Activated naive CD8-positive, alpha-beta T cell (primary cell): ENCODE measurements around the gene DAGLA.

Experiments used
- H3K27ac Mint-ChIP-seq: one replicate; pipeline ENCODE4 v1.8.0; 2021; ENCODE audit warnings: mixed read lengths
- H3K27me3 Mint-ChIP-seq: one replicate; pipeline ENCODE4 v1.8.0; 2021; ENCODE audit warnings: mixed read lengths
- H3K36me3 Mint-ChIP-seq: one replicate; pipeline ENCODE4 v1.8.0; 2021; ENCODE audit warnings: mixed read lengths
- H3K4me1 Mint-ChIP-seq: one replicate; pipeline ENCODE4 v1.8.0; 2021; ENCODE audit warnings: low read depth, mixed read lengths
- H3K4me3 Mint-ChIP-seq: one replicate; pipeline ENCODE4 v1.8.0; 2021; ENCODE audit warnings: mild to moderate bottlenecking, mixed read lengths
- H3K9me3 Mint-ChIP-seq: one replicate; pipeline ENCODE4 v1.8.0; 2021; ENCODE audit warnings: low read depth, mixed read lengths

DAGLA gene

GRCh38 chr11:61707574-61707973 is 27.4 kb downstream of the DAGLA start:
- Mint-ChIP-seq H3K4me3 (no peak overlapping the region), H3K4me1 (no peaks in the 10 kb centered on the region)

DNA sequence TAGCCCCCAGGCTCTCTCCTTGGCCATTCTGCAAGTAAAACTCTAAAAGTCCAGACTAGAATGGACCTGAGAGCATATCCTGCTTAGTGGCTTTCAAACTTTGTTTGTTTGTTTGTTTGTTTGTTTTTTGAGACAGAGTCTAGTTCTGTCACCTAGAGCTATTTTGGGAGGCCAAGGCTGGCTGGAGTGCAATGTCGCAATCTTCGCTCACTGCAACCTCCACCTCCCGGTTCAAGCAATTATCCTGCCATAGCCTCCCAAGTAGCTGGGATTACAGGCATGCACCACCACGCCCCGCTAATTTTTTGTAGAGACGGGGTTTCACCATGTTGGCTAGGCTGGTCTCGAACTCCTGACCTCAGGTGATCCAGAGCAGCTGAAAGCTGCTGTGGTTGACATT is 28.9 kb downstream of the DAGLA start:
- no peaks in the 10 kb centered on the region for H3K36me3 Mint-ChIP-seq
- no peak overlapping the region for H3K4me3 Mint-ChIP-seq
- H3K27me3 Mint-ChIP-seq: no peaks in the 10 kb centered on the region
- no peaks in the 10 kb centered on the region for H3K4me1 Mint-ChIP-seq
- no peaks in the 10 kb centered on the region for H3K9me3 Mint-ChIP-seq
- H3K27ac Mint-ChIP-seq: no peak overlapping the region

More at GRCh38 chr11:61707574-61707973, 27.4 kb downstream of the DAGLA start:
- Mint-ChIP-seq H3K36me3 (no peaks in the 10 kb centered on the region), H3K27ac (no peak overlapping the region), H3K27me3 (no peaks in the 10 kb centered on the region), H3K9me3 (no peaks in the 10 kb centered on the region)

DNA sequence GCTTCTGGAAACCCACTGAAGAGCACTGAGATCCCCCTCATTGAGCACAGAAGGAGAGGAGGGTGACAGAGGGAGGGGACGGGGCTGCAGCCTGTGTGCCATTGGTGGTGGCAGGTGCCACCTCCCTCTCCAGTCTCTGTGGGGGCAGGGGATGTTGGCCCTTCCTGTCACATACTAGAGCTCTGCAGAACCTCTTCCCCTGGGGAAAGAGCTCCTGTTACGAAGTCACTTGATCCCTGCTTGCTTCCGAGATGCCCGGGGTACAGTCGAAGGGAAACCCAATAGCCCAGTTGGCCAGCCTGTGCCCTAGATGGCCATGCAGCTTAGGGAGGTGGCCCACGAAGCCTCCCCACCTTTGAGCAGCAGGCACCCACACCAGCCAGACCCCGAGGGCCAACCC is 29.4 kb downstream of the DAGLA start:
- H3K9me3 Mint-ChIP-seq: no peaks in the 10 kb centered on the region
- H3K27me3 Mint-ChIP-seq: no peaks in the 10 kb centered on the region
- no peak overlapping the region for H3K4me3 Mint-ChIP-seq
- H3K36me3 Mint-ChIP-seq: no peaks in the 10 kb centered on the region
- no peak overlapping the region for H3K27ac Mint-ChIP-seq
- H3K4me1 Mint-ChIP-seq: no peaks in the 10 kb centered on the region

- Mint-ChIP-seq H3K4me1 (no peaks in the 10 kb centered on the region), H3K27ac (no peak overlapping the region), H3K9me3 (no peaks in the 10 kb centered on the region), H3K36me3 (no peaks in the 10 kb centered on the region), H3K27me3 (no peaks in the 10 kb centered on the region), H3K4me3 (no peak overlapping the region)
Measured at GRCh38 chr11:61710019-61710418, 29.8 kb downstream of the DAGLA start.

- H3K36me3 Mint-ChIP-seq: no peaks in the 10 kb centered on the region
- H3K9me3 Mint-ChIP-seq: no peaks in the 10 kb centered on the region
- H3K27me3 Mint-ChIP-seq: no peaks in the 10 kb centered on the region
- no peak overlapping the region for H3K4me3 Mint-ChIP-seq
- no peaks in the 10 kb centered on the region for H3K4me1 Mint-ChIP-seq
- H3K27ac Mint-ChIP-seq: no peak overlapping the region
Measured at GRCh38 chr11:61711037-61711436, 30.8 kb downstream of the DAGLA start.

DNA sequence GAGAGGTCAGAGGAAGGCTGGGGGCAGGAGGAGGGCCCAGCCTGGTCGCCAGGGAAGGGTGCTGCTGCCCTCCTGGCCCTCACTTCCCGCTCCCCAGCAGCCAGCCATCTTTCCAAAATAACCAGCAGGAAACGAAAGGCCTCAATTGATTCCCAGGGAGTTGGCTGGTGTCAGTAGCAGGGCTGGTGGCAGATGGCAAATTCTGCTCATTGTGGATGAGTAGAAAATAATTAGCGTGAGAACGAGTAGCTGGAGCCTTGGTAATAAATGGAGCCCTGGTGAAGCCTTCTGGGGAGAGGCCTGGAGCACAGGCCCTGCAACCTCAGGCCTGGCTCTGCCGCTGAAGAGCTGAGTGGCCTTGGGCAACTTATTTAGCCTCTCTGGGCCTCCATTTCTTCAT is 31.3 kb downstream of the DAGLA start:
- H3K4me1 Mint-ChIP-seq: no peaks in the 10 kb centered on the region
- no peaks in the 10 kb centered on the region for H3K36me3 Mint-ChIP-seq
- no peaks in the 10 kb centered on the region for H3K27me3 Mint-ChIP-seq
- no peaks in the 10 kb centered on the region for H3K9me3 Mint-ChIP-seq
- H3K27ac Mint-ChIP-seq: no peak overlapping the region
- no peak overlapping the region for H3K4me3 Mint-ChIP-seq

- Mint-ChIP-seq H3K4me3 (no peak overlapping the region), H3K36me3 (no peaks in the 10 kb centered on the region), H3K27ac (no peak overlapping the region), H3K27me3 (no peaks in the 10 kb centered on the region), H3K4me1 (no peaks in the 10 kb centered on the region), H3K9me3 (no peaks in the 10 kb centered on the region)
Measured at GRCh38 chr11:61712314-61712713, 32.1 kb downstream of the DAGLA start.

DNA sequence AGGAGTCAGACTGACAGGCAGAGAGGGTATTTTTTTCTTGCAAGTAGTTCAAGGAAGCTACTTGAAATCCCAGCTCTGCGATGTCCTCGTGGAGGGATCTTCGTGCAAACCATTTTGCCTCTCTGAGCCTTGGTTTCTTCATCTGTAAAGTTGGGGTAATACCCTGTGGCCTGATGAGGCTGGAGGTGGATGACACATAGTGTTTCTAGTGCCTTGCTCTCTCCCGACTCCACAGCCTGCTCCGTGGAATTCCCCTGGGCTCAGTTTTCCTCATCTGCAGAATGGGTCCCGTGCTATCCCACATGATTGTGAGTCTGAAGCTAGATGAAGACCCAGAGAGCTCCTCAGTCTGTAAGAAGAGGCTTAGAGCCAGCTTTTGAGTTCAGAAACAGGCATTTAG is 32.7 kb downstream of the DAGLA start:
- H3K27ac Mint-ChIP-seq: no peak overlapping the region
- no peak overlapping the region for H3K4me3 Mint-ChIP-seq
- H3K36me3 Mint-ChIP-seq: no peaks in the 10 kb centered on the region
- H3K4me1 Mint-ChIP-seq: no peaks in the 10 kb centered on the region
- H3K9me3 Mint-ChIP-seq: no peaks in the 10 kb centered on the region
- H3K27me3 Mint-ChIP-seq: no peaks in the 10 kb centered on the region

DNA sequence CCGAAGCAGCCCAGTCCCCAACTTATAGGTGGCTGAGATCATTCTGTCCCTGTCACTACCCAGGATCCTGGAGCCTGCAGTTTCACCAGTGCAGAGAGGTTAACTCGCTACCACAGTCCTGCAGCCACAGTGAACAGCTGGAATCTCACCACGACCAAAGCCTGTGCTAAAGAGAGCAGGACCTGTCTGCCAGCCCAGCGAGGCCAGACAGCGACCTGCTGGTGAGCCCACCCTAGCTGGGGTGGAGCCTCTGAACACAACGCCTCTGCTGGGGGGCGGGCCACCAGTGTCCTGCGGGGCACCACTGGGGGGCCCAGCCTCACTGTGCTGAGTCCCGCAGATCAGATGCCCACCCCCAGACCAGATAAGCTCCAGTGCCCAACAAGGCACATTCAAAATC is 33.3 kb downstream of the DAGLA start:
- no peaks in the 10 kb centered on the region for H3K27me3 Mint-ChIP-seq
- no peaks in the 10 kb centered on the region for H3K9me3 Mint-ChIP-seq
- H3K4me3 Mint-ChIP-seq: no peak overlapping the region
- no peaks in the 10 kb centered on the region for H3K4me1 Mint-ChIP-seq
- H3K36me3 Mint-ChIP-seq: no peaks in the 10 kb centered on the region
- no peak overlapping the region for H3K27ac Mint-ChIP-seq

GRCh38 chr11:61713906-61714305 is 33.7 kb downstream of the DAGLA start:
- no peak overlapping the region for H3K27ac Mint-ChIP-seq
- H3K36me3 Mint-ChIP-seq: no peaks in the 10 kb centered on the region
- no peaks in the 10 kb centered on the region for H3K27me3 Mint-ChIP-seq
- no peaks in the 10 kb centered on the region for H3K4me1 Mint-ChIP-seq
- no peaks in the 10 kb centered on the region for H3K9me3 Mint-ChIP-seq
- no peak overlapping the region for H3K4me3 Mint-ChIP-seq

DNA sequence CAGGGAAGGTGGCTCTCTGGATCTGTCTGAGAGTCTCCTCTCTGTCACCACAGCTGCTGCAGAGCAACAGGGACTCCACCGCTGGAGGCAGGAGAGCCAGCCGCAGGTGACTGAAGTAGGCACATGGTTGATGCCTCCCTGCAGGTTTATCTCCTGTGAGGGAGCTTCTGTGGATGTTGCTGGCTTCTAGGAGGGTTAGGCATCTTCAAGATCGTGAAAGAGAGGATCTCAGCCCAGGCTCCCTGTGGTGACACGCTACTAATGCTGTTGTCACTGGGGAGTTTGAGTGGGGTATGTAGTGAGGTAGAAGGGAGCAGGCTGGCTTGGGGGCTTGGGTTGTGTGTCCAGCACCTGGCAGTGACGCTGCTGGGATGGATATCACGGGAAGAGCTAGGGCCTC is 34.1 kb downstream of the DAGLA start:
- H3K4me1 Mint-ChIP-seq: no peaks in the 10 kb centered on the region
- H3K4me3 Mint-ChIP-seq: no peak overlapping the region
- no peak overlapping the region for H3K27ac Mint-ChIP-seq
- no peaks in the 10 kb centered on the region for H3K36me3 Mint-ChIP-seq
- no peaks in the 10 kb centered on the region for H3K9me3 Mint-ChIP-seq
- no peaks in the 10 kb centered on the region for H3K27me3 Mint-ChIP-seq

- Mint-ChIP-seq H3K4me1 (no peaks in the 10 kb centered on the region), H3K27me3 (no peaks in the 10 kb centered on the region), H3K36me3 (no peaks in the 10 kb centered on the region), H3K4me3 (no peak overlapping the region), H3K27ac (no peak overlapping the region), H3K9me3 (no peaks in the 10 kb centered on the region)
Measured at GRCh38 chr11:61714916-61715315, 34.7 kb downstream of the DAGLA start.

GRCh38 chr11:61715867-61716266 is 35.7 kb downstream of the DAGLA start:
- Mint-ChIP-seq H3K27ac (no peak overlapping the region), H3K4me3 (no peak overlapping the region), H3K36me3 (no peaks in the 10 kb centered on the region), H3K27me3 (no peaks in the 10 kb centered on the region), H3K9me3 (no peaks in the 10 kb centered on the region), H3K4me1 (no peaks in the 10 kb centered on the region)

DNA sequence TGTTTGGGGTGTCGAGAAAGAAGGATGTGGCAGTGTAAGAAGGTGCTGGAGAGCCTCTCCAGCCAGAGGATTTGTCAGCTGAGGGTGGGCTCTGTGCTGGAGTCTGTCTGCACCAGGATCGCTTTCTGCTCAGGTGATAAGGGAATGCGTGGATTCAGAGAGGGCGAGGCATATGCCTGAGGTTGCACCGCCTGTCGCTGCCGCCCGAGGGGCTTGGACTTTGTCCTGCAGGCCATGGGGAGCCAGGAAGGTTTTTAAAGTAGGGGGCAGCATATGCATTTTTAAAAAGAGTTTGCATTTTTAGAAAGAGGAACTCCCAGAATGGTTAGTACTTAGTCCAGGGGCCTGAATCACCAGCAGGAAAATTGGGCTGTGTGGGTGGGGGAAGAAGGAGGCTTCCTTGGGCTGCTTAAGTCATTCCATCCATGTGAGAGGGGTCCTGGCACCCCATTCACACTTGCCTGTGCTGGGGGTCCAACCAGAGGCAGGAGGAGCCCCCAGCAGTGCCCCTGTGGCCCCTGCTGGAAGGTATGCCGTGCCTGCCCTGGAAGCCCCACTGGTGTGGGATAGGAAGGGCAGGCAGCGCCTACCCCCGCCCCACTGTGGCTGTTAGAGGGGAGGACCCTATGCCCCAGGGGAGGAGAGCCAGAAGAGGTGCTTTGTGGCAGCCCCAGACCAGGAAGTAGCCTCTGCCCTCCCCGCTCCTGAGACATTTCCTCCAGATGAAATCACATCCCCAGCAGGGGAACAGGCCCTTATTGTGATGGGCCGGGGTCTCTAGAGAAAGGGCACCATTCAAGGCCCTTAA is 36.5 kb downstream of the DAGLA start:
- H3K36me3 Mint-ChIP-seq: no peaks in the 10 kb centered on the region
- H3K9me3 Mint-ChIP-seq: no peaks in the 10 kb centered on the region
- H3K4me1 Mint-ChIP-seq: no peaks in the 10 kb centered on the region
- H3K27ac Mint-ChIP-seq: no peak overlapping the region
- H3K4me3 Mint-ChIP-seq: no peak overlapping the region
- H3K27me3 Mint-ChIP-seq: no peaks in the 10 kb centered on the region

GRCh38 chr11:61717286-61718033 is 37.3 kb downstream of the DAGLA start:
- Mint-ChIP-seq H3K4me1 (no peaks in the 10 kb centered on the region), H3K4me3 (no peak overlapping the region), H3K9me3 (no peaks in the 10 kb centered on the region), H3K27ac (no peak overlapping the region), H3K27me3 (no peaks in the 10 kb centered on the region), H3K36me3 (no peaks in the 10 kb centered on the region)
